Muscle layer of colon (tissue), 2 donors: Measurements from ENCODE around the gene MAPK8.

ENCODE experiments used
- H3K27ac ChIP-seq: one replicate; pipeline ENCODE4 v1.7.0; 2013; ENCODE audit warnings: low read depth, mild to moderate bottlenecking, low read length, moderate library complexity
- H3K27me3 ChIP-seq, 2 donors: one replicate each; pipeline ENCODE4 v1.7.0; 2013; ENCODE audit warnings: low read length in 2 of 2, mild to moderate bottlenecking in 2 of 2; ENCODE audit not compliant: insufficient read depth in 2 of 2, control insufficient read depth in 1 of 2
- H3K36me3 ChIP-seq: one replicate; pipeline ENCODE4 v1.7.0; 2013; ENCODE audit warnings: mild to moderate bottlenecking, low read length; ENCODE audit not compliant: insufficient read depth
- H3K4me1 ChIP-seq: one replicate; pipeline ENCODE4 v1.7.0; 2013; ENCODE audit warnings: mild to moderate bottlenecking, low read length; ENCODE audit not compliant: insufficient read depth
- H3K4me3 ChIP-seq, 2 donors: one replicate each; pipeline ENCODE4 v1.7.0; 2013; ENCODE audit warnings: low read length in 2 of 2, low read depth in 1 of 2, mild to moderate bottlenecking in 1 of 2, moderate library complexity in 1 of 2
- H3K9ac ChIP-seq: one replicate; pipeline ENCODE4 v1.7.0; 2013; ENCODE audit warnings: low read length
- H3K9me3 ChIP-seq: one replicate; pipeline ENCODE4 v1.7.0; 2013; ENCODE audit warnings: mild to moderate bottlenecking, low read length
- donor health status: abdominal sarcoma.
- donor health status: Adenocarcinoma of cecum.

The MAPK8 gene

DNA sequence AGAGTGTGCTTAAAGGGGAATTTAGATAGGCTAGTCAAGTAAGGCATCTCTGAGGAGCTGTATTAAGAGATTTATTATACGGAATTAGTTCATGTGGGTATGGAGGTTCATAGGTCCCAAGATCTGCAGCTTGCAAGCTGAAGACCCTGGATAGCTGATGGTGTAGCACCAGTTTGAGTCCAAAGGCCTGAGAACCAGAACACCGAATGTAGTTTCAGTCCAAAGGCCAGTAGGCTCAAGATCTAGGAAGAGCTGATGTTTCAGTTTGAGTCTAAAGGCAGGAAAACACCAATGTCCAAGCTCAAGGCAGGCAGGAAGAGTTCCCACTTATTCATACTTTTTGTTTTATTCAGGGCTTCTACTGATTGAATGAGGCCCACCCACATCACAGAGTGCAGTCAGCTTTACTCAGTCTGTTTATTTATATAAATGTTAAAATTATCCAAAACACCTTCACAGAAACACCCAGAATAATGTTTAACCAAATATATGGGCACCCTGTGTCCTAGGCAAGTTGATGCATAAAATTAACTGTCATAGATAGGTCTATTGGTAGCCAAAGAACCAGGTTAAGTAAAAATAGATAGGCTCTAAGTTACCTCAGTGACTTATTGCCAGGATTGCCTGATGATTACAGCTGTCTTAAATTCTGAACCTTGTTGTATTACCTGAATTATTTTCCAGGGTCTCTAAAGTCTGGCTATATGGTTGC, 83.5 kb downstream of the MAPK8 start:
- Histone ChIP-seq H3K4me1 (no peaks in the 10 kb centered on the region), H3K4me3 (no peak overlapping the region), H3K36me3 (no peaks in the 10 kb centered on the region), H3K27ac (no peak overlapping the region), H3K9ac (no peak overlapping the region), H3K27me3 (no peaks in the 10 kb centered on the region), H3K9me3 (no peaks in the 10 kb centered on the region)

- no peaks in the 10 kb centered on the region for H3K27me3 ChIP-seq
- H3K4me1 ChIP-seq = no peaks in the 10 kb centered on the region
- H3K36me3 ChIP-seq = no peaks in the 10 kb centered on the region
- H3K9me3 ChIP-seq = no peaks in the 10 kb centered on the region
- H3K27ac ChIP-seq = no peak overlapping the region
- H3K4me3 ChIP-seq = no peak overlapping the region
- no peak overlapping the region for H3K9ac ChIP-seq
Observed at GRCh38 chr10:48390558-48390871, 84.0 kb downstream of the MAPK8 start.

GRCh38 chr10:48390933-48391845, 84.7 kb downstream of the MAPK8 start:
- Histone ChIP-seq H3K27me3 (no peaks in the 10 kb centered on the region), H3K4me3 (no peak overlapping the region), H3K27ac (no peak overlapping the region), H3K9ac (no peak overlapping the region), H3K36me3 (no peaks in the 10 kb centered on the region), H3K4me1 (no peaks in the 10 kb centered on the region), H3K9me3 (no peaks in the 10 kb centered on the region)

DNA sequence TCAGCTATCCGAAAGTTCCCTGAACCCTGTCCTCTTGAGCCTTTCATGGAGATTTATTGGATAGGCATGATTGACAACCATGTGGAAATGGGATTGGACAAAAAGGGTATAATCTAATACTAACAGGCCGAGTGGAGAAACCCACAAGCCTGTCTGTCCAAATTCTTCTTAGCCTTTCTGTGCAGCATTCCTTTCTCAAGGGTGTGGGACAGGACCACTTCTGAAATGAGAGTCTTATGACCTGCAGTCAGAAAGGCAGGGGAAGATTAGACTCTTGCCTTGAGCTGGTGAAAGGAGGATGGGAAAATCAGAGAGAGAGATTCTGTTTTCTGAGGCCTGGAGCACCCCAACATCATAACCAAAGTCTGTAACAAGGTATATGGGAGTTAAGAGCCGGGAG, 85.5 kb downstream of the MAPK8 start:
- H3K27ac ChIP-seq = no peak overlapping the region

GRCh38 chr10:48398261-48398660, 91.8 kb downstream of the MAPK8 start:
- no peak overlapping the region for H3K27ac ChIP-seq
- no peaks in the 10 kb centered on the region for H3K27me3 ChIP-seq
- H3K9me3 ChIP-seq = no peaks in the 10 kb centered on the region
- peaks cover 16% of the 10 kb centered on the region for H3K4me1 ChIP-seq
- H3K36me3 ChIP-seq = no peaks in the 10 kb centered on the region
- H3K4me3 ChIP-seq = no peak overlapping the region
- H3K9ac ChIP-seq = no peak overlapping the region

More for the DNA sequence above, 85.5 kb downstream of the MAPK8 start:
- no peaks in the 10 kb centered on the region for H3K4me1 ChIP-seq
- no peaks in the 10 kb centered on the region for H3K36me3 ChIP-seq
- no peaks in the 10 kb centered on the region for H3K27me3 ChIP-seq
- H3K9ac ChIP-seq = no peak overlapping the region
- H3K4me3 ChIP-seq = no peak overlapping the region
- H3K9me3 ChIP-seq = no peaks in the 10 kb centered on the region

GRCh38 chr10:48399056-48399541, 92.6 kb downstream of the MAPK8 start:
- Histone ChIP-seq H3K9ac (no peak overlapping the region), H3K4me3 (no peak overlapping the region), H3K4me1 (peaks cover 16% of the 10 kb centered on the region), H3K27ac (no peak overlapping the region), H3K36me3 (no peaks in the 10 kb centered on the region), H3K27me3 (no peaks in the 10 kb centered on the region), H3K9me3 (no peaks in the 10 kb centered on the region)

DNA sequence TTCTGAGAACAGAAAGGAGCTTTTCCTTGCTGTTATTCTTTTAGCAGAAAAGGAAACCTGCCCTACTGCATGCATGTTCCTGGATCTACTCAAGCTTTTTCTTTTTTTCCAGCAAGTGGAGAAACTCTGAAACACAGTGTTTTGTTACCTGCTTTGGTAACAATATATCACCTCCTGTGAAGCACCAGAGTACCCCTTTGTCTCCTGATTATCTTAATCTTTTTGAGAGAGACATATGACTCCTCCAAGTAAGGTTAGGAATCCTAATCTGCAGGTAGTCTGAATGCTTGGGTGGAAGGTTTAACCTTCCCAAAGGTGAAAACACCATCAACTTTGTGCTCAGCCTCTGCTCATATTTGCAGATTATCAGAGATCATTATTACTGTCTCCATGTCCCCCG, 93.1 kb downstream of the MAPK8 start:
- H3K4me1 ChIP-seq = peaks cover 16% of the 10 kb centered on the region
- no peaks in the 10 kb centered on the region for H3K27me3 ChIP-seq
- no peaks in the 10 kb centered on the region for H3K9me3 ChIP-seq
- no peak overlapping the region for H3K9ac ChIP-seq
- no peak overlapping the region for H3K27ac ChIP-seq
- no peak overlapping the region for H3K4me3 ChIP-seq
- H3K36me3 ChIP-seq = no peaks in the 10 kb centered on the region

GRCh38 chr10:48400129-48400849, 93.8 kb downstream of the MAPK8 start:
- Histone ChIP-seq H3K9ac (no peak overlapping the region), H3K4me1 (peaks cover 16% of the 10 kb centered on the region), H3K9me3 (no peaks in the 10 kb centered on the region), H3K4me3 (no peak overlapping the region), H3K36me3 (no peaks in the 10 kb centered on the region), H3K27ac (no peak overlapping the region), H3K27me3 (no peaks in the 10 kb centered on the region)

DNA sequence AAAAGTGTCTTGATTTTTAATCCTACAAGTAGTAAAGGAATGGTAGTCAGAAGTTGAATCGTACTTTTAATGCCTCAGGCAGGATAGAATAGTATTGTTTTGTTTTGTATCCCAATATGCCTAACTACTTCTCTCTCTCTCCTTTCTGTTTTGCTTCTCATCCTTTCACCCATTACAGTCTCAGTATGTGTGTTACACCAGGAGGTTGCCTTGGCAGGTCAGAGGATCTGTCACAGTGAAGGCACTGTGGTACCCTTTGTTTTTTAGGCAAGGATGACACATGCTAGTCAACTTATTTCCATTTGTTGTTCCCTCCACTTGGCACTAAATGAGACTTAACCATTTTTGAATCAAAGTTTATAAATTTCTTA, 94.4 kb downstream of the MAPK8 start:
- H3K27ac ChIP-seq = no peak overlapping the region
- peaks cover 16% of the 10 kb centered on the region for H3K4me1 ChIP-seq

GRCh38 chr10:48404646-48405045, 98.2 kb downstream of the MAPK8 start:
- H3K36me3 ChIP-seq = peaks cover 7% of the 10 kb centered on the region
- no peak overlapping the region for H3K4me3 ChIP-seq
- no peak overlapping the region for H3K27ac ChIP-seq

More for the DNA sequence above, 94.4 kb downstream of the MAPK8 start:
- no peak overlapping the region for H3K9ac ChIP-seq
- no peaks in the 10 kb centered on the region for H3K9me3 ChIP-seq
- no peaks in the 10 kb centered on the region for H3K27me3 ChIP-seq
- H3K4me3 ChIP-seq = no peak overlapping the region
- H3K36me3 ChIP-seq = no peaks in the 10 kb centered on the region

GRCh38 chr10:48406204-48406603, 99.7 kb downstream of the MAPK8 start:
- Histone ChIP-seq H3K4me3 (no peak overlapping the region), H3K36me3 (peaks cover 12% of the 10 kb centered on the region), H3K9me3 (no peaks in the 10 kb centered on the region), H3K4me1 (no peaks in the 10 kb centered on the region), H3K9ac (no peak overlapping the region), H3K27ac (no peak overlapping the region), H3K27me3 (no peaks in the 10 kb centered on the region)

More at GRCh38 chr10:48404646-48405045, 98.2 kb downstream of the MAPK8 start:
- Histone ChIP-seq H3K27me3 (no peaks in the 10 kb centered on the region), H3K4me1 (peaks cover 4% of the 10 kb centered on the region), H3K9ac (no peak overlapping the region), H3K9me3 (no peaks in the 10 kb centered on the region)
